ENCODE data around the gene MB. TPM values are rescaled to one million over a fixed set of nuclear protein-coding genes. Genes with fewer than 3 reads are reported as not detected.

The MB gene
- total RNA-seq, 1 experiment from 2014 or later, result 6.3 TPM

Other genes starting within 250 kb of the MB start
- gene HMOX1, start 236.2 kb downstream of the MB start, total RNA-seq (2014; rRNA removed; shearing (Covaris generic)), result 4.6 and 5.1 TPM in 2 replicates
- gene MCM5, start 217.2 kb downstream of the MB start, total RNA-seq (2014; rRNA removed; shearing (Covaris generic)), result 106 and 109 TPM in 2 replicates
- not detected in 2 replicates for gene RASD2, start 76.5 kb downstream of the MB start, total RNA-seq (2014; rRNA removed; shearing (Covaris generic))
- gene APOL6, start 31.1 kb upstream of the MB start, total RNA-seq (2014; rRNA removed; shearing (Covaris generic)), result 5.0 and 5.6 TPM in 2 replicates
- gene APOL5, start 100.5 kb upstream of the MB start, total RNA-seq (2014; rRNA removed; shearing (Covaris generic)), result not detected in 2 replicates